Ramos (cell line): ENCODE data around the gene IDNK.

ENCODE experiments used
- in situ Hi-C: fragments of 300-500 bp; cut with MboI; formaldehyde crosslinking; loops from one replicate; pipeline ENCODE4 v1.14.3; 2022; ENCODE audit warnings: low sequenced_read_pairs; ENCODE audit not compliant: unreplicated experiment

Gene IDNK

DNA sequence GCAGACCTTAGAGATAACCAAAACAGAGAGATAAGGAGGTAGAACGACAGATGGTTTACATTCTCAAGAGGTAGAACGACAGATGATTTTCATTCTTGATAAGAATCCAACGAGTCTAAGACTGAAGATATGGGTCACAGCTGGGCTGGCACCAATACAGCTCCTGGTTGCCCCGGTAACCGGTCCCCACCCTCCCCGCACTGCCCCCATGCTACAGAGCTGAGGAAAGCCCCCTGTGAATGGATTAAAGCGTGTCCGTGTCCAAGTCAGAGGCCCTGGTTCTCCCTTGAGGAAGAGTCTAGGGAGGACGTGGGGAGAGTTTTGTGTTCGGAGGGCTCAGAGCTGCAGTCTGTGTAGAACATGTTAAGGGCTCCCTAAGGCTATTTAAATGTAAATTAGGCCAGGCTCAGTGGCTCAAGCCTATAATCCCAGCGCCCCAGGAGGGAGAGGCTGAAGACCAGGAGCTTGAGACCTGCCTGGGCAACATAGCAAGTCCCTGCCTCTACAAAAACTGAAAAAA lies 8.1 kb downstream of the IDNK start:
- in situ Hi-C loops: no loop called here

DNA sequence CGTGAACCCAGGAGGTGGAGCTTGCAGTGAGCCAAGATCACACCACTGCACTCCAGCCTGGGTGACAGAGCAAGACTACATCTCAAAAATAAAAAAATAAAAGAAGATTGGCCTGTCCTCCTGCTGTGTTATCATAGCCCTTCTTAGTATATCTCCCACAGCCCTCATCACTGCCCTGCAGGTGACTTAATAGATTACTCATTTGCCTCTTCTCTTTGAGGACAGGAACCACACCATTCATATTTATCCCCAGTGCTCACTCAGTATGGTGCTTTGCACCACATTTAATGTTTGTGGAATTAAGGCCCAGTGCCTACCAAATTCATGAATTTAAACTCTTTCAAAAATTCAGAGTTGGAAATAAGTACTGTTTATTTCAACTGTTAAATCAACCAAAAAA lies 10.3 kb downstream of the IDNK start:
- in situ Hi-C loops: no loop called here

DNA sequence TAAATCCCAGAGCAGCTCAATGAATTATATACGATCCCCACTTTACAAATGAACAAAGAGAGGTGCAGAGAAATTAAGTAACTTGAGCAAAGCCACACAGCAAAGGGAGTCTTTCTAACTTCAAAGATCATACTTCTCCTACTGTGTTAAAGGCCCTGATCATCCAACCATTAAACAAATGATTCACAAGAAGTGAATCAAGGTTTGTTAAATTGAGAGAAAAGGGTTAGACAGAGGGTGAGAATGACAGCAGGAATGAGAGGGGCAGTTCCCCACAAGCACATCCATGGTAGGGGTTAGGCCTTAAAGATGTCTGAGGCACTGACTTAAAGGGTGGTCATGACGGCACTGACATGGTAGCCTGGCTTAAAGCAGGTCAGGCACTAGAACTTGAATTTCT lies 10.7 kb downstream of the IDNK start:
- in situ Hi-C loops: no loop called here

DNA sequence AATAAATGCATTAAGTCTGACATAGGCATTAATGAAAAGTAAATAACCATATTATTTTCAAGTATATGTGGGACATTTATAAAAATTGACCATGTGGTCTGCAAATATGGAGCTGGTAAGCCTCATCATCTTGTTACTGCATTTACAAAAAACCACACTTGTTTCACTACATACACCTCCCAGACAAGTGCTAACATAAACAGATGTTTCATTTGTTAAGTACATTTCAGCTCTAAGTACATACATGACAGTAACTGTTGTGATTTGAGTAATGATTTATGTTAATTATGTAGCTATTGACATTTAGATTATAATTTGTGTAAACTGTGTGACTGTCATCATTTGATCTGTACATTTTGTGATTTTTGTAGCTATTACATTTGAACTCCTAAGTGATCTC lies 13.9 kb downstream of the IDNK start:
- in situ Hi-C loops: no loop called here

DNA sequence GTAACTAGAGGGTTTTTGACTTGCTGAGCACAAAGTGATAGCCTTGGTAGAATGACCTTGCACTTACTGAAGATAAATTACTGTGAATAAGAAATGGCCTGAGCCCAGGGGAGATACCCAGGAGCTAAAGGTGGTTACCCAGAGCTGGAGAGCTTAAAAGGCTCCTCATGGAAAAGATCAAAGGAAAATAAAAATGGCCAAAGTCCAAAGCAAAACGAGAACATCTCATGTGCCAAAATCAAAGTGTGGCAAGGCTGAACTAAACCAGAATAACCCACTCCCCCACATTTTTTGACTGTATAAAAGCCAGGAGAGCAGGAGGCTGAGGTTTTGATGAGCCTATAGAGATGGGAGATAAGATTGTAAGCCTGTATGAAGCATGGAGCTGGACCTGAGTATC lies 14.4 kb downstream of the IDNK start:
- in situ Hi-C loops: no loop called here

DNA sequence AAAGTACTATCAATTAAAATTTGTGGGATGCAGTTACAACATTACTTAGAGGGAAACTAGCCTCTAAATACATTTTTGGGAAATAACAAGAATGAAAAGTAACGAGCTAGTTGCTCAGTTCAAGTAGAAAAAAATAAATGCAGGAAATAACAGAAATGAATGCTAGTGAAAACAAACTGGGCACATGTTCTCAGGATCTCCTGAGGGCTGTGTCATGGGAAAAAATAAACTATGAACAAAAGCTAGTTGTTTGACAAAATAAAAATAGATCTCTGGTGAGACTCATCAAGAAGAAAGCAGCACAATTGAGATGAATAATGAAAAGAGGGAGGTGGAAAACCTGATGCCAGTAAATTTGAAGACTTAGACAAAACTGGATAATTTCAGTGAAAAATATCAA lies 16.3 kb downstream of the IDNK start:
- in situ Hi-C loops: no loop called here

DNA sequence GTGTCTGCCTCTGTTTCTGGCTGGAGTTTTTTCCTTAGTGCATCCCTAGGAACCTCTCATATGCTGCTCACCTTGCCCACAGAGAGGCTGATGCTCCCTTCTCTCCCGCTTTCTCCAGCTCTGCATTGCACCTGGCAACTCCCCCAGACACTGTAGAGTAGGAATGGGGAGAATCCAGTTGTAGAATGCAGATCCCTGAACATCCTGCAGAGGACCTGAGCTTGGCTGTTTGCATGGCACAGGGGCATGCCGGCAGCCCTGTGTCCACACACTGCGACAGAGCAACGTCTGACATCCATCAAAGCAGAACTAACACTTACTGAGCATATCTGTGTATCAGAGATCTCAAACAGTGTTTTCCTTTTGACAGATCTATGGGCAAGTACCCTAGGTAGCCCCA lies 19.9 kb downstream of the IDNK start:
- in situ Hi-C loops: no loop called here

DNA sequence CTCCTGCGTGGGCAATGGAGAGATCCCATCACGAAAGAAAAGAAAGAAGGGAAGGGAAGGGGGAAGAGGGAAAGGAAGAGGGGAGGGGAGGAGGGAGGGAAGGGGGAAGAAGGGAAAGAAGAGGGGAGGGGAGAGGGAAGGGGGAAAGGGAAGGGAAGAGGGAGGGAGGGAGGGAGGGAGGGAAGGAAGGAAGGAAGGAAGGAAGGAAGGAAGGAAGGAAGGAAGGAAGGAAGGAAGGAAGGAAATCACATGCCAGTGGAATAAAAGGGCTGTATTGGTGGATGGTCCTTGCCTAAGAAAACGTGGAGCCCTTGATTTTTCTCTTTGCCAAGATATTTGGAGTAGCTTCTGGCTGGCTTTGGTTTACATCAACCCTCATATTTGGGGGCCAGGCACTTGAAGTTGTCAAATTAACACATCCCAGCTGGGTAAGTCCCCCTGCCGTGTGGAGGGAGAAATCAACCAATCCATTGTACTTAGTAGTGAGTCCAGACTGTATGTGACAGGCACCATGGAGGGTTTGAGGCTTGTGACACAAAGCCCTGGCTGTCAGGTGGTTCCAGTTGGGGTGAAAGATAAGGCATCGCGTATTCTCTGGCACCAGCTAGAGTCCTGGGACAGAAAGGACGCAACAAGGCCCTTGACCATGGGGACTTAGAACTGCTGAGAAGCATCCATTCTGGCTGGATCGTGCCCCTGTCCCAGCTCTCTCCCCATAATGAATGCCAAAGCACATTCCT lies 23.7 kb downstream of the IDNK start:
- in situ Hi-C loops: no loop called here

DNA sequence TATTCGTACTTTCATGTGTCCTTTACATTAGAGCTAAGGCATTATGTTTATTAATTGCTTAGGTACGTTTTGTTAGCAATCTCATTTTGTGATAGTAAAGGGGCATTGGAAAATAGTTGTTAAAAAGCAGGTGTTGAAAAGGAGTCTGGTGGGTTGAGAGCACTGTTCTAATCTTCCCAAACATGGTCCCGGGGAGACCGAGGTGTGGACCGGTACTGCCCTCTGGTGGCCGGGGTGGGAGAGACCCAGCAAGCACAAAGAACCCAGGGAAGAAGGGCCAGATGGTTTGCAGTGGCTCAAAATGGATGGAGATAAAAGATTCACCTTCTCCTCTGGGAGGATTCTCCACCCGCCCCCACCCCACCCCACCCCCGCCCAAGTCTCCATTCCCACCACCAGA lies 26.1 kb downstream of the IDNK start:
- in situ Hi-C loops: no loop called here

DNA sequence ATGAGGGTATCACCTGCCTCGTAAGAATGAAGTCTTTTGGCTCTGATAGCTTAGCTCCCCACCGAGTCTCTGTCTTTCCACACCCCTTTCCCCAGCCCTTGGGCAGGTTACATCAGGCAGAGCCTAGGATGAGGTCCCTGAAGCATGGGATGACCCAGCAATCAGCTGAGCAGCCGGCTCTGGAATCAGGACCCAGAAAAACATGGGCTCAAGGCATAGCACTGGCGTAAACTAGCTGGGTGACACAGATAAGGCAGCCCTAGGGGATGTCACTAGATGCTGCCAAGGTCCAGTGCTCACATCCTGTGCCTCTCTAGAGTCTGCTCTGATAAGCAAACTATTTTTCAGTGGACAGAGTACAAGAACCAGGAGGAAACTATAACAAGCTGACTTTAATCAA lies 26.6 kb downstream of the IDNK start:
- in situ Hi-C loops: no loop called here

DNA sequence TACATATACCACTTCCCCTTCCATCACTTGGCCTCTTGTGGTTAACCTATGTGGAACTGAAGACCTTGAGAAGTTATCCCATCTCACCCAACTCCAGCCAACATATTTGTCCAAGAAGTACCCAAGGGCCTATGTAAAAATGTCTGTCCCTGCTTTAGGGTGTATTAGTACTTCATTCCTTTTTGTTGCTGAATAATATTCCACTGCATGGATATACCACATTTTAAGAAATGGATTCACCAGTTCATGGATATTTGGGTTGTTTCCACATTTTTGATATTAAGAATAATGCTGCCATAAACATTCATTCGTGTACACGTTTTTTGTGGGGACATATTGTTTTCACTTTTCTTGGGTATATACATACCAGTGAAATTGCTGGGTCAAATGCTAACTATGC lies 28.6 kb downstream of the IDNK start:
- in situ Hi-C loops: no loop called here

DNA sequence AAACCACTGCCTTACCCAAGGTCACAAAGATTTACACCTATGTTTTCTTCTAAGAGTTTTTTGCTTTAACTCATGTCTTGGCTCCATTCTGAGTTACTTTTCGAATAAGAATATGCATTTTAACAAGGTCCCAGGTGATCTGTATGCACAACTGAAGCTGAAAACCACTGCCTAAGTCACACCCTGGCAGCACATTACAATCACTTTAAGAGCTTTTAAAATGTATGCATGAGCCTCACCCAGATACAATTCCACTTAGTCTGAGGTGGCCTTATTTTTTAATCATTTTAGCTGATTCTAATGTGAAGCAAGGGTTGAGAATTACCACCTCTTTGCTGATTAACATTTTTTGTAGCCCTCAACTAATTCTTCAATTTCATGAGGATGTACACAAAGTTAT lies 29.5 kb downstream of the IDNK start:
- in situ Hi-C loops: no loop called here

DNA sequence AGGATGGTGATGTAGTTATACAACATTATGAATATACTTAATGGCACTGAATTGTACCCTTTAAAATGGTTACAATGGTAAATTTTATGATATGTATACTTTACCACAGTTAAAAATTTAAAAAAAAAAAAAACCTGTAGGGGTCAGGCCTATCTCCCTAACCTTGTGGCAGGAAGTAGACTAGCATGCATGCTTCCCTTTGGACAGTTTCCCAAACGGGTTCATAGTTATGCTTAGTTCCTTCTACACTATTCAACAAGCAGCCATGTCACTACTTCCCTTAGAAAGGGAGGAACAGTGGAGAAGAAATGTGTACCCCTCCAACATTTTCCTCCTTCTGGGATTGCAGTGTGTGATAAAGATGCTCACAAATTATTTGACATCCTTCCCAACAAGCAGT lies 32.5 kb downstream of the IDNK start:
- in situ Hi-C loops: no loop called here

DNA sequence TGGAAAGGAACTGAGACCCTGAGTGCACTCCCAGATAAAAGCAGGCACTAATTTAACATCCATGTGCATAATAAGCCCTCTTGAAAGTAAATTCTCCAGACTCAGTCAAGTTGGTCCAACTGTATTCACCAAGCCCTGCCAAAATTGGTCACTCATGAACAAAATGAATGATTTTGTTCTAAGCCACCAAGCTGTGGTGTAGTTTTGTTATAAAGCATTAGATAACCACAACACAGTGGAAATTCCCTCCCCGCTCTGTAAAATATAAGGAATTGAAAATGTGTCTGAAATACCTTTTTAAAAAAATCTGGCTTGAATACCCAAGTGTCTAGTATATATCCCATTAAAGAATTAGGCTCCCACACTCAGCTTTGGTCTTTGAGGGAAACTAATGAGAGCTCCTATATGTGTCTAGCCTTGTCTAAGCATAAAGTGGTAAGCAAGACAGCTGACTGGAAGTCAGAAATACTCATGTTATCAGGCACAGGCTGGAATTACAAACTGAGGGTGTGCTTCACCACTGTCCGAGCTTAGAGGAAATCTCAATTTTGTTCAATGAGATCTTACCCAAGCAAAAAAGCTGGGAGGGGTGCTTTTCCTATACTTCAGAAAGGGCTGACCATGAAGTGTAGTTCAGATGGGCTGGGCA lies 33.2 kb downstream of the IDNK start:
- in situ Hi-C loops: no loop called here

DNA sequence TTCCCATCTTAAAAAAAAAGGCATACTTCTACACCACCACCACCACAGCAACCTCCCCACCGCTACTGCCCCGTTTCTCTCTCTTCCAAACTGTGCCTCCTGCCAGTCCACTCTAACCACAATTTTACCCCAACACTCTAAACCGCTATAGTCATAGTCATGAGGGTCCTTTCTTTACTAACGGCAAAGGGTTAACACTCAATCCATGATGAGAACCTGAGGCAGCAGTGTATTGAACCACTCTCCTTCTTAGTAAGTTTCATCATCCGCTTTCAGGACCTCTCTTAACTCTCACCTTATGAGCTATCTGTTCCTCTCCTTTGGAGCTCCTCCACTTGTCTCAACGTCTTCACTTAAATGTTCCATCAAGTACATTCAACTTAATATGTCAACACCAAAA lies 34.0 kb downstream of the IDNK start:
- in situ Hi-C loops: no loop called here

DNA sequence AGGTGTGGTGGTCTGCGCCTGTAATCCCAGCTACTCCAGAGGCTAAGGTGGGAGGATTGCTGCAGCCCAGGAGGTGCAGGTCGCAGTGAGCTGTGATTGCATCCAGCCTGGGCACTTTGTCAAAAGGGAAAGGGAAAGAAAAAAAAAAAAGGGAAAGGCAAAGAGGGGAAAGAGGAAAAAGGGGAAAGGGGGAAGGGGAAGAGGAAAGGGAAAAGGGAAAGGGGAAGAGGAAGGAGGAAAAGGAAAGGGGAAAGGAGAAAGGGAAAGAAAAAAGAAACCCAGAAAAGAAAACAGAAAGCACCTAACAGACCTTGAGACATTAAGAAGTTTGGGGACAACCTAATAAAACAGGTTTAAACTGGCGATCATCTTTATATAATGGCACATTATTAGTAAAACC lies 40.0 kb downstream of the IDNK start:
- in situ Hi-C loops: no loop called here

DNA sequence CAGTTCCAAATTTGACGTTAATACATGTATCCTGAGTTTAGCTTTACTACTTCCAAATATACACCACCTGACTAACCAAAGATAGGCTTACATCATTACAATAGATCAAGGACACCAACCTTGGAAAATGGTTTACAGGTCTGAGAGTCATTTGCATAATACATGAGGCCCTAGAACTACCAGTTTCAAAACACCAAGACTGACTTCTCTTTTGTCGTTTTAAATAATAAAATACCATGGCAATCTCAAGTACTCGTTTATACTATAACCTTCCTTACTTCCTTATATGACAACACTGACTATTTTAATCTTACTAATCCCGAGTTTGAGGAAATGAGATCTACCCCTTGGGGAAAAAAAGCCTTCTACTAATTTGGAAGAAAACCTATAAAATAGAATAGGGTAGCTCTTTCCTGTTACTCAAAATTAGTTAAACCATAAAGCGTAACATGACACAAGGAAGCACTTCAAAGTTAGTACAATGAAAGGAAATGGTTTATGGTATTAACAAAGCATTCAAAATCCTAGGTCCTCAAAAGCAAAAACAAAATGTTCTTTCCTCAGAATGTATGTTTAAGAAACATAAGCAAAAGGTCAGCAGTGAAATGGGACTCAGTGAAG lies 42.7 kb downstream of the IDNK start:
- in situ Hi-C loops: no loop called here

DNA sequence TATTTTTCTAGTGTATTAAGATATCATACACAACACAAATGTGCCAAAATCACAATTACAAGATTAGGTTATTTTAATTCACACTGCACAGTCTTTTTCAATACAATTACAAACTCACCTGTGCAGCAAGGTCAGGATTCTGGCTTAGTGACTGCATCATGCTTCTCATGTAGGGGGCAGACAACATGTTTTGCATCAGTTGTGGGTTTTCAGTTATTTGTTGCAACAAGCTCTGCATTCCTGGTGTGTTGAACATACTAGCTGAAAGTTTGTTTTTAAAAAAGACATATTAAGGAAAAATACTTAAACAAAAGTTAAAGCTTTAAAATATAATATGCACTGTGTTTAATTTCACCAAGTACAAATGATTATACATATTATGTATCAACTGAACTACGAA lies 46.1 kb downstream of the IDNK start:
- in situ Hi-C loops: no loop called here

DNA sequence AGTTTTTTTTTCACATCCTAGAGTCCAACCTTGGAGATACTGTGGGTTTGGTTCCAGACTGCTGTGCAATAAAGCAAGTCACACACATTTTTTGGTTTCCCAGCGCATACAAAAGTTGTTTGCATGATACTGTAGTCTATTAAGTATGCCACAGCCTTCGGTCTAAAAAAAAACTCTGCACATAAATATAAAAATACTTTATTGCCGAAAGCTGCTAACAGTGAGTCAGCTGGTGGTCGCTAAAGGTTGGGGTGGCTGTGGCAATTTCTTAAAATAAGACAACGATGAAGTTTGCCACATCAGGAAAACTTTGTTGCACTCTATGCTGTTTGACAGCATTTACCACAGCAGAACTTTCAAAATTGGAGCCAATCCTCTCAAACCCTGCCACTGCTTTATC lies 47.4 kb downstream of the IDNK start:
- in situ Hi-C loops: no loop called here

DNA sequence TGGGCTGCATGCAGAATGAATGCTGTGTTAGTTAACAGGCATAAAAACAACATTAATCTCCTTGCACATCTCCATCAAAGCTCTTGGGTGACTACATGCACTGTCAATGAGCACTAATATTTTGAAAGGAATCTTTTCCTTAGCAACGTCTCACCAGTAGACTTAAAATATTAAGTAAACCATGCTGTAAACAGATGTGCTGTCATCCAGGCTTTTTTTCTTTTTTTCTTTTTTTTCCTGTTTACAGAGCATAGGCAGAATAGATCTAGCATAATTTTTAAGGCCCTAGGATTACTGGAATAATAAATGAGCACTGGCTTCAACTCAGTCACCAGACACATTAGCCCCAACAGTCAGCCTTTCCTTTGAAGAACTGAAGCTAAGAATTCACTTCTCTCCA lies 48.5 kb downstream of the IDNK start:
- in situ Hi-C loops: no loop called here

DNA sequence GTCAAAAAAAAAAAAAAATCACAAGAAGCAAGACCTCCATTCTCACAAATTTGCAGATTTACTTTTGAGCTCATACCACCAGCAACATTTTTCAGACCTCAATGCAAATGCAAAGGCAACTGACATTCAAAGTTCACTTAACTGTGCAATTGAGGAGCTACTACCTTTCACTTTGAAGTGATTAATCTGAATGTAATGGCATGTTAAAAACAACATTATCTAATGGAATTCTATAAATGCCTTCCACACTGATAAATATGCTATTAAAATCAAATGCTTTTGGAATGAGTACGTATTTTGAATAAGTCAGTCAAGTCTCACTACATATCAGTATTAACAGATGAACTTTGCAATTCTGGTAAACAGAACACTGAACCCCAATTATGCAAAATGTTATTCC lies 52.5 kb downstream of the IDNK start:
- in situ Hi-C loops: no loop called here

DNA sequence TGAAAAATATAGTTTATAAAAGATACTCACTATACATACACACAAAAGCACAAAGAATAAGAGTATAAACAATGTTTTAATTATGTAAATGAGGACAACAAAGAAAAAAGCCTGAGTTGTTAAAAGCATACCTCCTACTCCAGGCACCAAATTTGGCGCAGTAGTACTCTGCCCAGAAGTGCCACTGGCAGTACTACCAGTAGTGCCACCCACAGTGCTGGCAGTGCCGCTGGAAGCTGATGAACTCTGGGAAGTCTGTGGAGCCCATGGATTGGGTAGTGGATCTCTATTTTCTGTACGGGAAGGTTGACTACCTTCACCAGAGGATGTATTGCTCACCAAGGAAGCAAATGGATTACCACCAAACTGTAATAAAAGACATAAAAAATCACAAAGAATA lies 54.7 kb downstream of the IDNK start:
- in situ Hi-C loops: no loop called here
